Common myeloid progenitor, CD34-positive (primary cell): ENCODE results near the gene ZNF385A.
A peak's percentile ranks its signal among the peaks of the same experiment; 100 is the strongest.

Experiments
- CTCF ChIA-PET: fragments of 350-600 bp; sonication (Branson Sonifier 250); formaldehyde crosslinking; loops from one replicate; lab custom pipeline; 2021; ENCODE audit warnings: antibody characterized with exemption; lab: Charles Lee
- POLR2A ChIA-PET: fragments of 350-600 bp; sonication (Branson Sonifier 250); formaldehyde crosslinking; loops from one replicate; lab custom pipeline; 2021; ENCODE audit warnings: antibody characterized with exemption; lab: Charles Lee
- DNase-seq, 3 donors: peaks; one replicate each; pipeline versions ENCODE4 v3.0.0 to v3.0.0-alpha.2; 2013
- H3K27ac ChIP-seq, 2 experiments: 1 replicate in 1 of 2; 2 replicates in 1 of 2; pipeline ENCODE4 v1.7.0; 2013; ENCODE audit warnings: inconsistent platforms in 2 of 2, low read length in 2 of 2, mild to moderate bottlenecking in 2 of 2, low read depth in 1 of 2, moderate library complexity in 1 of 2; ENCODE audit not compliant: severe bottlenecking in 2 of 2, insufficient read depth in 1 of 2, poor library complexity in 1 of 2
- H3K27me3 ChIP-seq, 5 experiments: replicated peaks in 2 of 5; 1 replicate in 3 of 5; 2 replicates in 2 of 5; pipeline versions ENCODE4 v1.6.1 to v1.7.0; 2013; ENCODE audit warnings: low read length in 4 of 5, mild to moderate bottlenecking in 2 of 5, moderate library complexity in 2 of 5, inconsistent platforms in 1 of 5; ENCODE audit not compliant: insufficient read depth in 5 of 5, control insufficient read depth in 4 of 5
- H3K36me3 ChIP-seq, 4 experiments: 1 replicate in 2 of 4; 2 replicates in 2 of 4; pipeline versions ENCODE4 v1.6.1 to v1.7.0; 2013; ENCODE audit warnings: low read length in 3 of 4, control low read depth in 1 of 4, mild to moderate bottlenecking in 1 of 4; ENCODE audit not compliant: control insufficient read depth in 4 of 4, insufficient read depth in 4 of 4
- H3K4me1 ChIP-seq, 4 experiments: 1 replicate in 3 of 4; 2 replicates in 1 of 4; pipeline versions ENCODE4 v1.6.1 to v1.7.1; 2013; ENCODE audit warnings: low read length in 3 of 4, mild to moderate bottlenecking in 3 of 4, control low read depth in 1 of 4, inconsistent platforms in 1 of 4, moderate library complexity in 1 of 4; ENCODE audit not compliant: control insufficient read depth in 4 of 4, insufficient read depth in 4 of 4; ENCODE audit errors: control extremely low read depth in 1 of 4
- H3K4me3 ChIP-seq, 7 experiments: 1 replicate in 4 of 7; 2 replicates in 3 of 7; pipeline versions ENCODE4 v1.5.1 to v1.7.0; 2013; ENCODE audit warnings: mild to moderate bottlenecking in 7 of 7, low read length in 6 of 7, moderate library complexity in 6 of 7, inconsistent platforms in 2 of 7, low read depth in 2 of 7, control low read depth in 1 of 7; ENCODE audit not compliant: insufficient read depth in 4 of 7, control insufficient read depth in 1 of 7; ENCODE audit errors: extremely low read depth in 1 of 7
- H3K9me3 ChIP-seq, 5 experiments: 1 replicate in 4 of 5; 2 replicates in 1 of 5; pipeline versions ENCODE4 v1.6.1 to v1.7.1; 2013; ENCODE audit warnings: low read length in 4 of 5, mild to moderate bottlenecking in 2 of 5, inconsistent platforms in 1 of 5, low read depth in 1 of 5, moderate library complexity in 1 of 5; ENCODE audit not compliant: control insufficient read depth in 4 of 5, insufficient read depth in 2 of 5; ENCODE audit errors: control extremely low read depth in 1 of 5
- WGBS: methylation state at CpG from one replicate; pipeline ENCODE4 v1.1.5; 2013; ENCODE audit not compliant: insufficient coverage; 5-methylcytosine and 5-hydroxymethylcytosine counted together

Gene ZNF385A

DNA sequence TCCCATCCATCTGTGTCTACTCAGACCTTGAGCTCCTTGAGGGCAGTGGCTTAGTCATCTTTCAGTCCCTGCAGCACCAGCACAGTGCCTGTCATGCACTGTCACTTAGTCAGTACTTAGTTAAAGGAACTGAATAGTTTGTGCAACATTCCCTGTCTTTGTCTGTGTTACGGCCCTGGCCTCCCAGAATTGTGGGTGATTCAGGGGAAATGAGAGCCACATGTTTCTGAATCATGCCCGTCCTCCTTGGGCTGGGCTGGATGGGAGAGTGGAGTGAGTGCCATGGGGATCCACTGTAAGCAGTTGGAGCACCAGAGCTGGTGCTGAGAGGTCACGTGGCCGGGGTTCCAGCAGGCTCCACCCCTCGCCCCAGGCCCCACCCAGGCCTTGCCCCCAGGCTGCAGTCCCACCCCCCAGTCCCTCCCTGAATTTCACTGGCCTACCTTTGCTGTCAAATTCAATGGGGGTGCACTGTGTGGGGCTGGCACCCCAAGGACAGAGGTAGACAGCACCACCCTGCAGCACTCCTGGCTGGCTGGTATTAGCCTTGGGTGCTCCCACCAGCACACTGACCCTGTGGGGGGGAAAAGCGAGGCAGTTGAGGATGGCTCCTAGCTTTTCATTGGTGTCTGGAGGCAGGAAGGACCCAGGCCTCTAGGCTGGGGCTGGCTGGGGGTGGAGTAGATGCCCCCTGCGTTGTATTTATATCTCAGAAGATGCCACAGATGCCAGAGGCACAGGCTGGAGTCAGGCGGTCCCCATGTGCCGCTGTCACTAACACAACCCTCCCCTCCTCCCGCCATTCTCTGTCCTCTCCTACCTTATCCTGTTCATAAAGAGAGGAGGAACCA, 27.1 kb upstream of the ZNF385A start:
- Histone ChIP-seq H3K27ac (peak overlapping the region; percentile 93 to 97), H3K4me1 (peaks cover 20 to 90% (median 68%) of the 10 kb centered on the region in 4 experiments), H3K36me3 (peaks cover 15 to 48% (median 35%) of the 10 kb centered on the region in 4 experiments), H3K9me3 (no peaks in the 10 kb centered on the region), H3K27me3 (no peaks in the 10 kb centered on the region), H3K4me3 (peak overlapping the region in 5 of 7 experiments; percentile 27 to 77 (median 58))
- 24% methylated on average over 6 of the region's 10 CpGs for WGBS
- DNase-seq = peak in 2 of 3 donors; percentile 52 to 59
- ChIA-PET CTCF (interaction anchor here (1.9 to 14.7 kb wide), 3 partner anchors 11 to 21 kb away, joined by 7 to 351 read pairs (median 319); no protein-coding TSS in a partner anchor), POLR2A (interaction anchor here (0.7 to 3.2 kb wide), 3 partner anchors 9 to 22 kb away, joined by 3 to 17 read pairs (median 3); no protein-coding TSS in a partner anchor)

GRCh38 chr12:54409267-54409666, 24.7 kb upstream of the ZNF385A start:
- 94% methylated on average over 3 of the region's 8 CpGs for WGBS

DNA sequence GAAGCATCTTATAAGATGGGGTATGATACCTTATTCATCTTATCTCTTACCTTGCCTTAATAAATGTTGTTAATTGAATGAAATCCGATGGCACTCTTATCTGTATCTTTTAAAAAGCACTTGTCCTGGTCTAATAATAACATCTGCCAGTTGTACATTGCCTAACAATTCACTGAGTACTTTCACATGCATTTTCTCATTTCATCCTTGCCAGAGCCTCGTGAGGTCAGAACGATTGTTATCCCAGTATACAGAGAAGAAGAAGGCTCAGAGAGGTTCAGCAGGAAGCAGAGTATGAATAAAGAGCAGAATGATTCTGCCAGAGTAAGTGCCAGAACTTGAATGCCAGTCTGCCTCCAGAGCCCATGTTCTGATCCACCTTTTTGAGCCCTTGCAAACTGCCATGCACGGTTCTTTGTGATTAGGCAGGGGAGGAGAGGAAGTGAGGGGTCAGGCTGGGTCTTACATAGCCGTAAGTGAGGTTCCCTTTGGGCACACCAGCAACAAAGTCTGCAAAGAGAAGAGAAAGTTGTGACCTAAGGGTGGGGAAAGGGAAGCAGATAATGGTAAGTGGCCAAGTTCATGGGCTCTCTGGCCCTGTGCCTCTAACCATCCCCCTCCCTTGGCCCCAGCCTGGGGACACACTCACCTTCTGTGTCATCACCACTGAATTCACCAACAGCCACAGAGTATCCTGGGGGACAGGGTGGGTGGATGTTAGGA, 22.8 kb upstream of the ZNF385A start:
- no peak overlapping the region for H3K4me3 ChIP-seq
- peaks cover 31 to 90% (median 75%) of the 10 kb centered on the region in 4 experiments for H3K36me3 ChIP-seq
- DNase-seq = no peak
- H3K4me1 ChIP-seq = peaks cover 2 to 50% (median 26%) of the 10 kb centered on the region in 4 experiments
- H3K27me3 ChIP-seq = no peaks in the 10 kb centered on the region
- no peaks in the 10 kb centered on the region for H3K9me3 ChIP-seq
- whole genome bisulfite sequencing = 60% methylated on average over 3 of the region's 5 CpGs
- POLR2A ChIA-PET = interaction anchor here (0.8 kb wide), 1 partner anchor 23 kb away, joined by 3 read pairs; no protein-coding TSS in a partner anchor
- peak overlapping the region; percentile 25 to 65 for H3K27ac ChIP-seq
- CTCF ChIA-PET = interaction anchor here (1.8 to 14.7 kb wide), 3 partner anchors 7 to 25 kb away, joined by 6 to 351 read pairs (median 319); no protein-coding TSS in a partner anchor

More at GRCh38 chr12:54409267-54409666, 24.7 kb upstream of the ZNF385A start:
- Histone ChIP-seq H3K27me3 (no peaks in the 10 kb centered on the region), H3K9me3 (no peaks in the 10 kb centered on the region), H3K36me3 (peaks cover 24 to 71% (median 57%) of the 10 kb centered on the region in 4 experiments), H3K4me1 (peaks cover 9 to 69% (median 45%) of the 10 kb centered on the region in 4 experiments), H3K4me3 (no peak overlapping the region), H3K27ac (peak overlapping the region; percentile 27 to 60)
- no peak for DNase-seq
- POLR2A ChIA-PET = interaction anchor here (0.7 kb wide), 1 partner anchor 10 kb away, joined by 3 read pairs; no protein-coding TSS in a partner anchor
- CTCF ChIA-PET = interaction anchor here (0.9 to 14.7 kb wide), 6 partner anchors 8 to 30 kb away, joined by 3 to 351 read pairs (median 6); no protein-coding TSS in a partner anchor

DNA sequence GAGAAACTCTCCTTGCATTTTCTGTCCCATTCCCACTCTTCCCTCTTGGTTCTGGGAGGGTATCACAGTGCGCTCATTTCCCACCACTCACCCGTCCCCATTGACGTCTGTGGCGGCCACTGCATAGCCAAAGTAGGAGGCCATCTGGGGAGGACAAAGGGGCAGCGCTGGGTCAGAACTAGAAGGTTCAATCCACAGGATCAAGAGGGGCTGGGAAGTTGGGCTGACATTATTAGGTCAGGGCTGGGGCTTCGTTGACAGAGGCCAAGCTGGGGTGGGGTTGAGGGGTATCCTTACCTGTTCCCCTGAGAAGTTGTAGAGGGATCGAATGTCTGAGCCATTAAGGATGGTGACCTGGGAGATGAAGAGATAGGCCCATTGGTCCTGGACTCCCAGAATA, 21.0 kb upstream of the ZNF385A start:
- Histone ChIP-seq H3K27me3 (no peaks in the 10 kb centered on the region), H3K4me3 (no peak overlapping the region), H3K4me1 (peaks cover 0 to 32% (median 11%) of the 10 kb centered on the region in 4 experiments), H3K36me3 (peaks cover 35 to 98% (median 85%) of the 10 kb centered on the region in 4 experiments), H3K9me3 (no peaks in the 10 kb centered on the region), H3K27ac (no peak overlapping the region)
- 100% methylated on average over 3 of the region's 7 CpGs for WGBS
- no peak for DNase-seq
- ChIA-PET POLR2A (no interaction called here), CTCF (interaction anchor here (0.5 to 12.3 kb wide), 8 partner anchors 9 to 70 kb away, joined by 3 to 630 read pairs (median 26); partner anchors contain the start of gene ITGA5)

DNA sequence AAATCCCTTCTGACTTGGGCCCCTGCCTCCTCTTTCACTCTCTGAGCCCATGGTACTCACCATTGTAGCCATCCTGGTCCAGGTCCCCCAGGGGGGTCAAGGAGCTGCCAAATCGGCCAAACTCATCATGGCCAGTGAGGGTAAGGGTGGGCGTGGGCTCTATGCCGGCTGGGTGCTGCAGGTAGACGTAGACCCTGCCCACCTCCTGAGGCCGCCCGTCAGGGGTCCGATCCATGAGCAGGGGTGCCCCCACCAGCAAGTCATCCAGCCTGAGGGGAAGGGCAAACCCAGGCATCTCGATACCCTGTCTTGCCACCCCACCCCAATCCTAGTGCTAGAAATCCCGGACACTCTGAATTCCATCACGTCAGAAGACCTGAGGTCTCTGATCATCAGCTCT, 20.6 kb upstream of the ZNF385A start:
- Histone ChIP-seq H3K36me3 (peaks cover 35 to 98% (median 90%) of the 10 kb centered on the region in 4 experiments), H3K4me1 (peaks cover 0 to 27% (median 11%) of the 10 kb centered on the region in 4 experiments), H3K27me3 (no peaks in the 10 kb centered on the region), H3K9me3 (no peaks in the 10 kb centered on the region), H3K27ac (peak overlapping the region in 1 of 2 experiments; percentile 43), H3K4me3 (no peak overlapping the region)
- DNase-seq = no peak
- ChIA-PET CTCF (interaction anchor here (0.5 to 12.3 kb wide), 7 partner anchors 9 to 70 kb away, joined by 5 to 630 read pairs (median 40); partner anchors contain the start of gene ITGA5), POLR2A (no interaction called here)
- 96% methylated on average over 9 of the region's 10 CpGs for WGBS
